D341Med (cell line): Measurements from ENCODE around the gene RNF11.

Source experiments
- DNase-seq: peaks from one replicate; pipeline ENCODE4 v3.0.0; 2012; ENCODE audit warnings: low spot score

Gene RNF11

DNA sequence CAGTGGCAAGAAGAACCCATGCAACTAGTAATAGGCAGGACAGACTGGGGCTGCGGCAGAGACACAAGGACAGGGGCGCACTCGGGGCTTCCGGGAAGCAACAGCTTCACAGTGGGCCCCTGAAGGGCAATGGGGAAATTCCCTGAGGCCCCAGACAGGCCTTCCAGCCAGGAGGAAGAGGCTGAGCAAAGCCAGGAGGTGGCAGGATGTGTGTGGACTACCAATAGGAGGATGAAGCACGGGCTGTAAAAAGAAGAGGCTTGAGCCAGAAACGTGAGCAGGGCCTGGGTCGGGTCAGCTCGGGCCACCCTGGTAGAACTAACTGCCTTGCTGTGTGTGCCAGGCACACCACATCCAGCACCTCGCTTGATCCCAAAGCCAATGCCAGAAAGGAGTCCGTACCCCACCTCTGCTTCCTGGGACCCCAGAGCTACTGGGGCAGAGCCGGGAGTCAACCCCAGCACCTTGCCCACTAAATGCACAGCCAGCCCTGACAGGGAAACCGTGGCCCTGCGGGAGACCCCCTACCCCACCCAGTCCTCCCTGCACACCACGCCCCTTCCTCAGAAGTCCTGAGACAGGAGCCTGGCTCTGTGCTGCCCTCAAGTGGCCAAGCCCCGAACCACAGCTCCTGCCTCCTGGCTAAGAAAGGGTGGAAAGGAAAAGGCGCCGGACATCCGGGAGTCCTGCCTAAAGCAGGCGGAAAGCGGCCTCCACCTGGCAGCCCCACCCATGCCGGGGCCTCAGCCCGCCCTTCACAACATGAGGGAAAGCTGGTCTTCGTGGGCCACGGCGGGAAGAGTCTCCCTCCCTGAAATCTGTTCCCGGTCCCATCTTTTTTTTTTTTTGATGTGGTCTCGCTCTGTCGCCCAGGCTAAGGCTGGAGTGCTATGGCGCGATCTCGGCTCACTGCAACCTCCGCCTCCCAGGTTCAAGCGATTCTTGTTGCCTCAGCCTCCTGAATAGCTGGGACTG, 60.6 kb downstream of the RNF11 start:
- peak; percentile 86 for DNase-seq

DNA sequence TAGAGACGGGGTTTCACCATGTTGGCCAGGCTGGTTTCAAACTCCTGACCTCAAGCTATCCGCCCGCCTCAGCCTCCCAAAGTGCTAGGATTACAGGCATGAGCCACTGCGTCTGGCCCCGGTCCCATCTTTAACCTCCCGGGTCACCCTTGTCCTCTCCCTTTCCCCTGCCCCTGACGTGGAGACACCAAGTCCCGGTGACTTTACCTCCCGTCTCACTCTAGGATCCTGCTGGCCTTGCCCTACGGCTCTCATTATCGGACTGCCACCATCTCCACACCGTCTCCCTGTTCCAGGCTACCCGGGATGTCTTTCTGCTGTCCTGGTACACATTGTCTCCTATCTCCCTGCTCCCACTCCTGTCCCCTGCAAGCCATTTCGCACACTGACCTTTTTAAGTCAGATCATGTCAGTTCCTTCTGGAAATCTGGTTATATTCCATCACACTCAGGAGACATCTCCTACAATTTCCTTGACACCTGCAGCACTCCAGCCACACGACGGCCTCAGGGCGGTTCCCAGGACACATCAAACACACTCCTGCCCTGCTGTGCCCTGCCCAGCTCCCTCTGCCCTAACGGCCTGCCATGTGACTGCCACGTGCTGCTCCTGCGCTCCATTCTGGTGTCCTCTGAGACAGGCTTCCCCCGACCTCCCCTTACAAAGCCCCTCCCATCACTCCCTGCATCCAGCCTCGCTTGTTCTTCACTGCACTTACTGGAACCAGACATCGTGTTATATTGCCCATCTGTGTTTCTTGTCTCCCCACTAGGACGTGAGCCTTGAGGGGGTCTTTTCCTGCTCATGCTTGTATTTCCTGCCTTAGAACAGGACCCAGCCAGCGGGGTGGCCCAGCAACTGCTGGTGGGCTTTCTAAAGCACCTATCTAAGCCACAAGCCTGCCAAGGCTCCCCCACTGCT, 61.6 kb downstream of the RNF11 start:
- DNase-seq: no peak

- no peak for DNase-seq
Observed at GRCh38 chr1:51298322-51298705, 62.2 kb downstream of the RNF11 start.

DNA sequence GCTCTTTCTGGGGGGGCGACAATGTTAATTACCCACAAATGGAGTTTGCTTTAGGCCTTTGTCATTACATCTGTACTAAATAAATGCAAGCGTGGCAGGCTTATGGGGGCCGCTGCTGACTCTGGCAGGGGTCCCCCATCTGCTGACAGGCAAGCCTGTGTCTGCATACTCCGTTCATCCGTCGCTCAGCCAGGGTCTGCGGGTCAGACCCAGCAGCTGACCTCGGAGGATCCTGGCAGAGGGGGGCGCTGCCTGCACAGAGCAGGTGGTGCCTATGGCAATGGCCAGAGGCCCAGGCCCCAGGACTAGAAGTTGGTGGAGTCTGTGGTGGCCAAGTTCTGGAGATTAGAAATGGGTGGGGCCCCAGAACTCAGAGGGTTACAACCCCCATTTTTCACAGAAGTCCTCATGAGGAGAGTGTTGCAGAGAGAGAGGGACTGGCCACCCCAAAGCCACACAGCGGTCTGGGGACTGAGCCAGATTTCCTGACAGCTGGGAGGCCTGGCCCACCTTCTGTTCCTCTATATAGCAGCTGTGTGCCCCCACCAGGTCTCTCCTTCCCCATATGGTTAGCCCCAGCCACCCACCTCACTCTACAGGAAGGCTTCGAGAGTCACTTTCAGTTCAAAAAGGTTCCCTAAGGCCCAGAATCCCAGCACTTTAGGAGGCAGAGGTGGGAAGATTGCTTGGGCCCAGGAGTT, 63.3 kb downstream of the RNF11 start:
- DNase-seq: no peak

GRCh38 chr1:51299981-51300670, 64.1 kb downstream of the RNF11 start:
- no peak for DNase-seq

GRCh38 chr1:51301152-51301843, 65.2 kb downstream of the RNF11 start:
- DNase-seq: no peak

DNA sequence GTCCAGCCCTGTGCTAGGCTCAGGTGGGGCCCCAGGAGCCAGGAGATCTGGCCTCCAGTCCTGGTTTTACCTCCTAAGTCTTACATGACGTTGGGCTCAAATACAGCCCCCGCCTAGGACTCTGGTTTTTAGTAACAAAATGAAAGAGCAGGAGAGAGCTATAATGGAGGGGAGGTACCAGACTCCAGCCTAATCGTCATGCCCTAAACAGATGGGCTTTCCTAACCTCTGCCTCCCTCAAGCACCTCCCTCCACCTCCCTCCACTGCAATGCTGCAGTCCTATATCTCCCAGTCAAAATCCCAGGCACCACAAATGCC, 65.7 kb downstream of the RNF11 start:
- DNase-seq: no peak

- DNase-seq: no peak
Observed at GRCh38 chr1:51302270-51302669, 66.2 kb downstream of the RNF11 start.

- no peak for DNase-seq
Observed at GRCh38 chr1:51302746-51303145, 66.7 kb downstream of the RNF11 start.

DNA sequence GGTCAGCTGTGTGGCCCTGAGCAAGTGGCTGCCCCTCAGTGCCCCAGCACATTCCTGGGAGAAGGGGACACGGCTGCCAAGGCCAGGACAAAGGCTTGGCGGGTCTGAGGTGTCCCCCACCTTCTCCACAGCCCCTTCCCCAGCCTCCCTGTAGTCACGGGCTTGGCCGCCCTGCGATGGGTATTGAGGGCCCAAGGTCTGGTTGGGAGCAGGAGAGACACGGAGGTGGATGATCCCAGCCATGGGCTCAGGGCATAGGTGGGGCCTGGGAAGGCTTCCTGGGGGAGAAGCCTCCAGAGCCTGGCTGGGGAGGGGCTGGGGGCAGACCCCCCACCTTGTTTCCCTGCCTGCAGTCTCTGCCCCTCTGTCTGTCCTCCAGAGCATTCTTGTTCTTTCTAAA, 67.2 kb downstream of the RNF11 start:
- DNase-seq: no peak

- no peak for DNase-seq
Observed at GRCh38 chr1:51303751-51304251, 67.7 kb downstream of the RNF11 start.

- DNase-seq: no peak
Observed at GRCh38 chr1:51304360-51304759, 68.3 kb downstream of the RNF11 start.

DNA sequence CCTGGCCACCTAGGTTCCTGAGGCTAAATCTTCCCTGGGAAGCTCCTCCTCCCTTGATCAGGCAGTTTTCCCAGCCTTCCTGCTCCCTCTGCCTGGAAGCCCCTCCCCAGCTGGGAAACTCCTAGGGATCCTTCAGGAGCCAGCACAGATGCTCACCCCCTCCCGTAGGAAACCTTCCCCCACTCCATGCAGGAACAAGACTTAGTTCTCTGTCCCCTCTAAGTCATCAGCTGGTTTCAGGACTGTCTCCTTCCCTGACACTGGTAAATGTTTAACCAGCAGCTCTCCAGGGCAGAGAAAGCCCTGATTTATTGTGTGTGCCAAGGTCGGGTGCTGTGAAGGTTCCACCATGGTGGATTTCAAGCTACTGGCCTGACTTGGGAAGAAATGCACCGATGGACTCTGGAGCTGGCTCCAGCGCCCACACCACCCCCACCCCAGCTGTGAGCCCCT, 69.3 kb downstream of the RNF11 start:
- no peak for DNase-seq

DNA sequence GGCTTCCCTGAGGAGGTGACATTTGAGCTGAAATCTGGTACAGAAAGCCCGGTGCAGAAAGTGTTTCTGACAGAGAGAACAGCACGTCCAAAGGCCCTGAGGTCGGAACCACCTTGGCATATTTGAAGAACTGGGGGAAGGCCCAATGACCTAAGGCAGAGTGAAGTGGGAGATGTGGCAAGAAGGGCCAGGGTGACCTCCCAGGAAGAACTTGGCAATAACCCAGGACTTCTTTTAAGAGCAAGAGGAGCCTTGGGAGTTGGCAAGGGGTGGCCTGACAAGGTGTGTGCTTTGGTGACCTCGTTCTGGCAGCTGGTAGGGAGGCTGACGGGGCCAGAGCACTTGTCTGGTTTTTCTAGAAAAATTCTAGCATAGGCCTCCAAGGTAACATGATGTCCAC, 70.9 kb downstream of the RNF11 start:
- DNase-seq: no peak

DNA sequence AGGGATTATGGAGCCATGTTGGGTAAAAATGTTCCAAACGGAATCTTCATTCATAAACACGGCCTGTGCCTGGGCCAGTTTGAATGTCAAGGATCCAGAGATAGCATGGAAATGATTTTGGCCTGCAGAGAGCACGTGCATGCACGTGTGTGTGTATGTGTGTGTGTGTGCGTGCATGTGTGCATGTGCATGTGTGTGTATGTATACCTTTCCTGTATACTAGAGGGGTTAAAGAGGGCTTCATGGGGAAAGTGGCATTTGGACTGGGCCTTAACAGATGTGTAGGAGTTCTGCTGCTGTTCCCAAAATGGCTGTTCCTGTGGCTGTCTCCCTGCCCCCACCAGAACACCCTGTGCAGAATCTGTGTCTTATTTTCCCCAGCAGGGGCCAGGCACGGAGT, 72.6 kb downstream of the RNF11 start:
- DNase-seq: no peak

DNA sequence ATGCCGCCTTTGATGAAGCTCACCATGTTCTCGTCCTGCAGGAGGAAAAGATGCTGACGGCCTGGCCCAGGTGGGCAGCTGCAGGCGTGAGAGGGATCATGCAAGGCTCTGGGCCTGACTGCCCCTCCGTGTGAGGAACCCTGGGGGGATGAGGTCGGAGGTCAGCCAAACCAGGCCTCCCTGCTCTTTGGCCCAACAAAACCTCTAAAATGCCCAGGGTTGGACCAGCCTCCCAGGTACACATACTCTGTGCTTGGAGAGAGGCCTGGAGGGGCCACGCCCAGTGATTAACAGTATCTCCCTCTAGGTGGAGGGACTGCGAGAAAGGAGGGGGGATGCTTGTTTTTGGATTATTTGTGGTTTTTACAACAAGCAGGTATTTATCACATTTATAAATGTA, 73.2 kb downstream of the RNF11 start:
- DNase-seq: no peak

- no peak for DNase-seq
Observed at GRCh38 chr1:51310871-51311613, 75.0 kb downstream of the RNF11 start.

GRCh38 chr1:51311826-51312225, 75.8 kb downstream of the RNF11 start:
- DNase-seq: no peak

GRCh38 chr1:51312718-51313117, 76.6 kb downstream of the RNF11 start:
- no peak for DNase-seq

- no peak for DNase-seq
Observed at GRCh38 chr1:51313268-51313852, 77.3 kb downstream of the RNF11 start.
